Calu3 (cell line): ENCODE measurements around the gene SNRNP200. TPM values are rescaled to one million over a fixed set of nuclear protein-coding genes. Genes with fewer than 3 reads are reported as not detected.

Source experiments
- BruUV-seq: library from RNA; stranded (reverse); fragments of 400-500 nt; replicated peaks from 2 replicates; lab custom pipeline; 2021; lab: Mats Ljungman, UMichigan
- CTCF ChIA-PET: fragments of 300-600 bp; sonication (Branson Sonifier 250); formaldehyde crosslinking; loops from one replicate; lab custom pipeline; 2022; ENCODE audit warnings: antibody characterized with exemption; lab: Charles Lee
- DNase-seq: peaks from one replicate; pipeline ENCODE4 v3.0.0; 2022
- H3K27ac Mint-ChIP-seq: one replicate; pipeline ENCODE4 v1.8.0; 2022; ENCODE audit warnings: mixed read lengths; ENCODE audit not compliant: unreplicated experiment
- H3K27me3 Mint-ChIP-seq: one replicate; pipeline ENCODE4 v1.8.0; 2022; ENCODE audit warnings: mixed read lengths; ENCODE audit not compliant: unreplicated experiment
- H3K36me3 Mint-ChIP-seq: one replicate; pipeline ENCODE4 v1.8.0; 2022; ENCODE audit warnings: mild to moderate bottlenecking, moderate library complexity, mixed read lengths; ENCODE audit not compliant: insufficient read depth, unreplicated experiment
- H3K4me1 Mint-ChIP-seq: one replicate; pipeline ENCODE4 v1.8.0; 2022; ENCODE audit warnings: mild to moderate bottlenecking, low read depth, mixed read lengths; ENCODE audit not compliant: unreplicated experiment
- H3K4me3 Mint-ChIP-seq: one replicate; pipeline ENCODE4 v1.8.0; 2022; ENCODE audit warnings: mild to moderate bottlenecking, low read depth, moderate library complexity, mixed read lengths; ENCODE audit not compliant: unreplicated experiment
- H3K9me3 Mint-ChIP-seq: one replicate; pipeline ENCODE4 v1.8.0; 2022; ENCODE audit warnings: low read depth, mixed read lengths; ENCODE audit not compliant: unreplicated experiment
- intact Hi-C: fragments of 100-400 bp; cut with micrococcal nuclease; formaldehyde crosslinking; loops from one replicate; pipeline ENCODE4 v1.10.0; 2022; ENCODE audit not compliant: unreplicated experiment
- total RNA-seq: library from RNA; stranded (reverse); gene quantifications from 2 replicates; pipeline ENCODE4 v1.2.3, GENCODE V29; 2022
- TF ChIP-seq, protein P1 (sequence below): fragments of 200-600 bp; IDR thresholded peaks from one replicate; pipeline ENCODE4 v1.8.0; 2022; ENCODE audit warnings: antibody characterized with exemption; ENCODE audit not compliant: unreplicated experiment

SNRNP200 gene
- total RNA-seq, 1 experiment from 2014 or later, result 140 TPM

DNA sequence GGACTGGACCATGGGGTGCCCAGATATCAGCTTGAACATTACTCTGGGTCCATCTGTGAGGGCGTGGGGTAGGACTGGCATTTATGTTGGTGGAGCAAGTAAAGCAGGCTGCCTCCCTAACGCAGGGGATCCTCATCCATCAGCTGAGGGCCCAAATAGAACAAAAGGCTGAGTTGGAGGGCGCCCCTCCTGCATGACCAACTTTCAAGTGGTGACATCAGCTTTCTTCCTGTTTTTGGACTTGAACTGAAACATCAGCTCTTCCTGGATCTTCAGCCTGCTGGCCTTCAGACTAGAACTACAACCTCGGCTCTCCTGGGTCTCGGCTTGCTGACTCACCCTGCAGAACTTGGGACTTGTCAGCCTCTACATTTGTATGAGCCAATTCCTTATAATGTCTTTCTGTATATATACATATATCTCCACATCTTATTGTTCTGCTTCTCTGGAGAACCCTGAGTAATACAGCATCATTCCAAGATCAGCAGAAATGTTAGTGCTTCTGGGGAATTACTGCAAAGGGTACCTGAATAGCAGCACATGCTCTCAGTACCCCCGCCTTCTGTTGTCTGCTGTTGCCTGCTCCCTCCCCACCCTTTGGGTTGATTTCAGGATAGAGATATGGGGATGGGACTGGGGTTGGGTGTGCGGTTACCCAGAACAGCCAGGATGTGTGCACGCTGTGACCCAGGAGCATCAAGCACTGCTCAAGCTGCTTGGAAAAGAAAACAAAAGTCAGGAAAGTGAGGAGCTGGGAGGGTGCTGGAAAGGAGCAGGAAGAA, 59.5 kb downstream of the SNRNP200 start:
- no TSS peak for BruUV-seq
- H3K4me1 Mint-ChIP-seq, result peaks cover 9% of the 10 kb centered on the region
- no peak overlapping the region for H3K4me3 Mint-ChIP-seq
- no peaks in the 10 kb centered on the region for H3K27me3 Mint-ChIP-seq
- intact Hi-C loops, result no loop called here
- H3K36me3 Mint-ChIP-seq, result peaks cover 6% of the 10 kb centered on the region
- no peaks in the 10 kb centered on the region for H3K9me3 Mint-ChIP-seq
- TF ChIP-seq, protein P1, sequence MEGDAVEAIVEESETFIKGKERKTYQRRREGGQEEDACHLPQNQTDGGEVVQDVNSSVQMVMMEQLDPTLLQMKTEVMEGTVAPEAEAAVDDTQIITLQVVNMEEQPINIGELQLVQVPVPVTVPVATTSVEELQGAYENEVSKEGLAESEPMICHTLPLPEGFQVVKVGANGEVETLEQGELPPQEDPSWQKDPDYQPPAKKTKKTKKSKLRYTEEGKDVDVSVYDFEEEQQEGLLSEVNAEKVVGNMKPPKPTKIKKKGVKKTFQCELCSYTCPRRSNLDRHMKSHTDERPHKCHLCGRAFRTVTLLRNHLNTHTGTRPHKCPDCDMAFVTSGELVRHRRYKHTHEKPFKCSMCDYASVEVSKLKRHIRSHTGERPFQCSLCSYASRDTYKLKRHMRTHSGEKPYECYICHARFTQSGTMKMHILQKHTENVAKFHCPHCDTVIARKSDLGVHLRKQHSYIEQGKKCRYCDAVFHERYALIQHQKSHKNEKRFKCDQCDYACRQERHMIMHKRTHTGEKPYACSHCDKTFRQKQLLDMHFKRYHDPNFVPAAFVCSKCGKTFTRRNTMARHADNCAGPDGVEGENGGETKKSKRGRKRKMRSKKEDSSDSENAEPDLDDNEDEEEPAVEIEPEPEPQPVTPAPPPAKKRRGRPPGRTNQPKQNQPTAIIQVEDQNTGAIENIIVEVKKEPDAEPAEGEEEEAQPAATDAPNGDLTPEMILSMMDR, result no peak
- CTCF ChIA-PET, result interaction anchor here (0.9 kb wide), 1 partner anchor 266 kb away, joined by 3 read pairs; no protein-coding TSS in a partner anchor
- no peak for DNase-seq
- no peak overlapping the region for H3K27ac Mint-ChIP-seq

DNA sequence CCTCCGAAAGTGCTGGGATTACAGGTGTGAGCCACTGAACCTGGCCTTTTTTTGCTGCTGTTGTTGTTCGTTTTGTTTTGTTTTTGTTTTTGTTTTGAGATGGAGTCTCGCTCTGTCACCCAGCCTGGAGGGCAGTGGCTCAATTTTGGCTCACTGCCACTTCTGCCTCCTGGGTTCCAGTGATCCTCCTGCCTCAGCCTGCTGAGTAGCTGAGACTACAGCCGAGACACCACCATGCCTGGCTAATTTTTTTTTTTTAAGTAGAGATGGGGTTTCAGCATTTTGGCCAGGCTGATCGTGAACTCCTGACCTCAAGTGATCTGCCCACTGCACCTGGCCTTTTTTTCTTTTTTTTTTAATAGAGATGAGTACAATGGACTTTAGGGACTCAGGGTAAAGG, 61.5 kb downstream of the SNRNP200 start:
- Mint-ChIP-seq H3K9me3 (no peaks in the 10 kb centered on the region), H3K4me1 (peaks cover 9% of the 10 kb centered on the region), H3K36me3 (no peaks in the 10 kb centered on the region), H3K27ac (no peak overlapping the region), H3K27me3 (no peaks in the 10 kb centered on the region), H3K4me3 (no peak overlapping the region)
- TF ChIP-seq, protein P1, result no peak
- CTCF ChIA-PET, result no interaction called here
- no TSS peak for BruUV-seq
- intact Hi-C loops, result no loop called here
- no peak for DNase-seq

GRCh38 chr2:96241900-96242611, 63.3 kb downstream of the SNRNP200 start:
- Mint-ChIP-seq H3K4me3 (no peak overlapping the region), H3K9me3 (no peaks in the 10 kb centered on the region), H3K4me1 (no peaks in the 10 kb centered on the region), H3K27me3 (no peaks in the 10 kb centered on the region), H3K36me3 (no peaks in the 10 kb centered on the region), H3K27ac (no peak overlapping the region)
- no peak for DNase-seq
- intact Hi-C loops, result no loop called here
- BruUV-seq, result no TSS peak
- CTCF ChIA-PET, result interaction anchor here (0.6 kb wide), 1 partner anchor 60 kb away, joined by 3 read pairs; no protein-coding TSS in a partner anchor
- TF ChIP-seq, protein P1, result no peak

DNA sequence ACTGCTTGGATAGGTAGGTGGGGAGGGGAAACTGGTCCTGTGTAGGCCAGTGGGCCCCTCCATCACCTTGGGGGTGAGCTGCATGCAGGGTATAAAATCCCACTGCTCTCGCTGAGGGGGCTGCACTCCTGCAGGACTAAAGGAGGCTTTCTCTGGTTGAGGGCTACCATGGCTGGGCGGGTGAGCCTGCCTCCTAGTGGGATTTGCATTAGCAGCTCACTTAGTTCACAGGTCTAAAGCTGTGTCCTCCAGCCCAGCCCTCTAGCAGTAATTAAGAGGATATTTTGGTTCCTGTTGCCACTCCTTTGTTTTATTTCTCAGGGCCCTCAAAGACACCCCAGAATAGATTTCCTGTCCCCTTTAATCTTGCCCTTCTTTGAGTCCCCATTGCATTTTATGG, 64.1 kb downstream of the SNRNP200 start:
- Mint-ChIP-seq H3K27me3 (no peaks in the 10 kb centered on the region), H3K4me3 (no peak overlapping the region), H3K9me3 (no peaks in the 10 kb centered on the region), H3K27ac (no peak overlapping the region), H3K36me3 (no peaks in the 10 kb centered on the region), H3K4me1 (no peaks in the 10 kb centered on the region)
- no peak for DNase-seq
- TF ChIP-seq, protein P1, result no peak
- CTCF ChIA-PET, result no interaction called here
- no TSS peak for BruUV-seq
- intact Hi-C loops, result no loop called here
